ENCODE results near the gene XYLT1.

GRCh38 chr16:17225541-17225940, 245.2 kb downstream of the XYLT1 start:
- TF ChIP-seq EZH2 (IDR thresholded peaks at IDR 0.05) (no peak), POLR2AphosphoS5 (IDR thresholded peaks at IDR 0.05; ENCODE audit: borderline replicate concordance, low read depth, low read length) (no peak), FOXP2 (optimal IDR thresholded peaks at IDR 0.05; ENCODE audit: control extremely low read depth, extremely low read length, insufficient read depth) (no peak)

Data from SK-N-MC (cell line).